Activated B cell treated with CpG ODN at 0.5 μM for 24 hours (primary cell): ENCODE measurements around the gene AGAP1. TPM values are rescaled to one million over a fixed set of nuclear protein-coding genes. Genes with fewer than 3 reads are reported as not detected.

ENCODE experiments used
- ATAC-seq: fragments of 200-7000 bp; cut with Tn5 transposase; one replicate; pipeline ENCODE4 v1.10.0; 2021; ENCODE audit warnings: low read depth, mild to moderate bottlenecking, moderate library complexity
- CTCF ChIA-PET: fragments of 350-600 bp; sonication (Branson Sonifier 250); formaldehyde crosslinking; loops from one replicate; lab custom pipeline; 2021; ENCODE audit warnings: antibody characterized with exemption; lab: Charles Lee
- POLR2A ChIA-PET: fragments of 350-600 bp; sonication (Branson Sonifier 250); formaldehyde crosslinking; loops from one replicate; lab custom pipeline; 2021; ENCODE audit warnings: antibody characterized with exemption; lab: Charles Lee
- DNase-seq: peaks from one replicate; pipeline ENCODE4 v3.0.0; 2022
- H3K27ac Mint-ChIP-seq: one replicate; pipeline ENCODE4 v1.8.0; 2020; ENCODE audit warnings: mixed read lengths
- H3K27me3 Mint-ChIP-seq: one replicate; pipeline ENCODE4 v1.8.0; 2021; ENCODE audit warnings: mixed read lengths
- H3K36me3 Mint-ChIP-seq: one replicate; pipeline ENCODE4 v1.8.0; 2021; ENCODE audit warnings: low read depth, mixed read lengths
- H3K4me1 Mint-ChIP-seq: one replicate; pipeline ENCODE4 v1.8.0; 2021; ENCODE audit warnings: mixed read lengths
- H3K4me3 Mint-ChIP-seq: one replicate; pipeline ENCODE4 v1.8.0; 2020; ENCODE audit warnings: mild to moderate bottlenecking, mixed read lengths
- H3K9me3 Mint-ChIP-seq: one replicate; pipeline ENCODE4 v1.8.0; 2020; ENCODE audit warnings: mixed read lengths
- intact Hi-C: fragments of 100-400 bp; cut with micrococcal nuclease; formaldehyde crosslinking; loops from one replicate; pipeline ENCODE4 v1.15.1; 2024
- total RNA-seq: library from RNA; stranded (reverse); gene quantifications from 2 replicates; pipeline ENCODE4 v1.2.3, GENCODE V29; 2022
- TF ChIP-seq, protein P1 (sequence below): fragments of 200-600 bp; IDR thresholded peaks from one replicate; pipeline ENCODE4 v1.8.0; 2022; ENCODE audit warnings: antibody characterized with exemption, mild to moderate bottlenecking

Gene AGAP1
- total RNA-seq, 1 donor from 2014 or later: not detected

DNA sequence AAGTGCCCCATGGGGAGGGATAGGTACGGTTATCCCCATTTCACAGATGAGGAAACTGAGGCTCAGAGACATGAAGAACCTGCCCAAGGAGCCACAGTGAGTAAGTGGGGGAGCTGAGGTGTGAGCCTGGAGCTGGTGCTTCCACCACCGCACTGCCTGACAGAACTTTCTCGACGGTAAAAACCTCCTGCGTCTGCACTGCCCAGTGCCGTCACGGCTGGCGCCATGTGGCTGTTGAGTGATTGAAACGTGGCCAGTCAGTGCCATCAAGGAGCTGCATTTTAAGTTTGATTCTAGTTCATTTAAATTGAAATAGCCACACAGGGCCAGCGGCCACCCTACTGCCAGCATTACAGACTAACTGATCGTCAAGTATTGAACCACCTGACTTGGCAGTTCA is 217.1 kb downstream of the AGAP1 start:
- no peak overlapping the region for H3K27ac Mint-ChIP-seq
- ATAC-seq (no peak), DNase-seq (no peak)
- H3K36me3 Mint-ChIP-seq: no peaks in the 10 kb centered on the region
- TF ChIP-seq, protein P1, sequence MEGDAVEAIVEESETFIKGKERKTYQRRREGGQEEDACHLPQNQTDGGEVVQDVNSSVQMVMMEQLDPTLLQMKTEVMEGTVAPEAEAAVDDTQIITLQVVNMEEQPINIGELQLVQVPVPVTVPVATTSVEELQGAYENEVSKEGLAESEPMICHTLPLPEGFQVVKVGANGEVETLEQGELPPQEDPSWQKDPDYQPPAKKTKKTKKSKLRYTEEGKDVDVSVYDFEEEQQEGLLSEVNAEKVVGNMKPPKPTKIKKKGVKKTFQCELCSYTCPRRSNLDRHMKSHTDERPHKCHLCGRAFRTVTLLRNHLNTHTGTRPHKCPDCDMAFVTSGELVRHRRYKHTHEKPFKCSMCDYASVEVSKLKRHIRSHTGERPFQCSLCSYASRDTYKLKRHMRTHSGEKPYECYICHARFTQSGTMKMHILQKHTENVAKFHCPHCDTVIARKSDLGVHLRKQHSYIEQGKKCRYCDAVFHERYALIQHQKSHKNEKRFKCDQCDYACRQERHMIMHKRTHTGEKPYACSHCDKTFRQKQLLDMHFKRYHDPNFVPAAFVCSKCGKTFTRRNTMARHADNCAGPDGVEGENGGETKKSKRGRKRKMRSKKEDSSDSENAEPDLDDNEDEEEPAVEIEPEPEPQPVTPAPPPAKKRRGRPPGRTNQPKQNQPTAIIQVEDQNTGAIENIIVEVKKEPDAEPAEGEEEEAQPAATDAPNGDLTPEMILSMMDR: no peak
- peaks cover under 1% of the 10 kb centered on the region for H3K27me3 Mint-ChIP-seq
- POLR2A ChIA-PET: no interaction called here
- intact Hi-C loops: no loop called here
- CTCF ChIA-PET: no interaction called here
- no peak overlapping the region for H3K4me3 Mint-ChIP-seq
- H3K4me1 Mint-ChIP-seq: no peaks in the 10 kb centered on the region
- no peaks in the 10 kb centered on the region for H3K9me3 Mint-ChIP-seq

DNA sequence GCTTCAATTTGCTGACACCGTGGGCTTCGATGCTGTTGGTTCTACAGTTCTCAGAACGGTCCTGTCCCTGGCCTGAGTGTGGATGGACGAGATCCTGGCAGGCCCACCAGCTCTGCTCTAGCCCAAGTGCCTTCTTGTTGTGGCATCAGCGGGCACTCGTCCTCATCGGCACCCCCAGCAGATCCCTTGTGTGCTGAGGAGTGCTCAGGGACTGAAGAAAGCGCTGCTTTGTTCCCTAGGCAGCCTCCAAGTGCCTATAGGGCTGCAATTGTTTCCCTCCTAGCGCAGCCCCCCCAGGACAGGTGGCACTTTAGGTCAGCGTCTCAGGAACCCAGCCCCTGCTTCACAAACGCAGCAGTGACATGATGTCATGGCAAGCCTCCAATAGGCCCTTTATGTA is 217.7 kb downstream of the AGAP1 start:
- CTCF ChIA-PET: no interaction called here
- intact Hi-C loops: no loop called here
- Mint-ChIP-seq H3K36me3 (no peaks in the 10 kb centered on the region), H3K27ac (no peak overlapping the region), H3K27me3 (peaks cover 2% of the 10 kb centered on the region), H3K4me1 (no peaks in the 10 kb centered on the region), H3K9me3 (no peaks in the 10 kb centered on the region), H3K4me3 (no peak overlapping the region)
- DNase-seq (no peak), ATAC-seq (no peak)
- TF ChIP-seq, protein P1: no peak
- POLR2A ChIA-PET: no interaction called here

DNA sequence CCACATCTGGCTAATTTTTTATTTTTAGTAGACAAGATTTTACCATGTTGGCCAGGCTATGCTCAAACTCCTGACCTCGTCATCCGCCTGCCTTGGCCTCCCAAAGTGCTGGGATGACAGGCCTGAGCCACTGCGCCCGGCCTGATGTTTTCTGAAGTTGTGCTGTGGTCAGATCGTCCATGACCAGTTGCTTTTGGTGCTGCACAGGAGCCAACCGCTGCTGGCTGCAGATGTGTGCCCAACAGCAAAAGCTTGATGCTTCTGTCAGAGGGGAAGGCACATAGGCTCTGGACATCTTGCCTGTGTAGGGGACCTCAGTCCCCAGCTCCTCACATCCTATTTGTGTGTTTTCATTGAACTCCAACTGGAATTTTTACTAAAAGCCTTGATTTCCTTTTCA is 218.3 kb downstream of the AGAP1 start:
- POLR2A ChIA-PET: no interaction called here
- H3K4me3 Mint-ChIP-seq: no peak overlapping the region
- peaks cover 2% of the 10 kb centered on the region for H3K27me3 Mint-ChIP-seq
- CTCF ChIA-PET: no interaction called here
- no peaks in the 10 kb centered on the region for H3K4me1 Mint-ChIP-seq
- TF ChIP-seq, protein P1: no peak
- H3K9me3 Mint-ChIP-seq: no peaks in the 10 kb centered on the region
- intact Hi-C loops: no loop called here
- no peak overlapping the region for H3K27ac Mint-ChIP-seq
- ATAC-seq: no peak
- no peak for DNase-seq
- no peaks in the 10 kb centered on the region for H3K36me3 Mint-ChIP-seq

DNA sequence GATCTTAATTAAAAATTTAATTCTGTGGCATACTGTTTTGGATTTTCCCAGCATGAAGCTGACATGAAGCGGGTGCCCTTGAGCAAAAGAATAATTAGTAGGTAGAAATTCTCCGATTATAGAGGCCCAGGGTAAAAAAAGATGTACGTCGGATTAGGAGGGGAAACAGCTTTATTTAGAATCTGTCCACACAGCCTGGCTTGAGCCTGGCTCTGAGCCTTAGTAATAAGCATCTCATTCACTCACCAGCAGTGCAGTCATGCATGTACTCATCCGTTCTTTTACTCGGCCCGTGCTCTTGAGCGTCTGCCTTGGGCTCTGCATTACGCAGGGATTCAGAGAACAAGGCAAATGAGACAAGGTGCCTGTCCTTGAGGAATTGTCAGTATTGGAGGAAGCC is 219.3 kb downstream of the AGAP1 start:
- CTCF ChIA-PET: no interaction called here
- TF ChIP-seq, protein P1: no peak
- ATAC-seq (no peak), DNase-seq (no peak)
- Mint-ChIP-seq H3K36me3 (no peaks in the 10 kb centered on the region), H3K27ac (no peak overlapping the region), H3K4me1 (no peaks in the 10 kb centered on the region), H3K9me3 (no peaks in the 10 kb centered on the region), H3K27me3 (peaks cover 2% of the 10 kb centered on the region), H3K4me3 (no peak overlapping the region)
- POLR2A ChIA-PET: no interaction called here
- intact Hi-C loops: no loop called here

DNA sequence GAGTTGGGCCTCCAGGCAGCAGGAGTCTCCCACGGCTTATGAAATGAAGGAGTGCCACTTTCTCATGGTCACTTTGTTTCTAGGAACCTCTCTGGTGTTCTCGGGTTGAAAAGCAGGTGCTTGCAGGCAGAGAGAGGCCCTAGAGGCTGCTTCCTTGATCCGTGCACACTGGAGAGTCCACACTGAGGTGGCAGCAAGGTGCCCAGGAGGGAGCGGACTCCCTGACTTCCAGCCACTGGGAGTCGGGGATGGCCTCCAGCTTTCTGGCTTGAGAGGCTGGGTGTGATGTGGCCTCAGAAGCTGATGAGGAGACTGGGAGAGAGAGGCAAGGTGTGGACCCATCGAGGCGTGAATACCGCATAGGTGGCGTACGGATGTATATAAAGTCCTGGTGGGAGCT is 221.8 kb downstream of the AGAP1 start:
- H3K27ac Mint-ChIP-seq: no peak overlapping the region
- H3K4me1 Mint-ChIP-seq: no peaks in the 10 kb centered on the region
- DNase-seq (no peak), ATAC-seq (no peak)
- ChIA-PET CTCF (no interaction called here), POLR2A (no interaction called here)
- intact Hi-C loops: no loop called here
- H3K36me3 Mint-ChIP-seq: no peaks in the 10 kb centered on the region
- TF ChIP-seq, protein P1: no peak
- H3K9me3 Mint-ChIP-seq: no peaks in the 10 kb centered on the region
- H3K4me3 Mint-ChIP-seq: no peak overlapping the region
- H3K27me3 Mint-ChIP-seq: peaks cover 2% of the 10 kb centered on the region
